Erythroblast (primary cell): ENCODE data around the gene BEND6.

Experiments
- GATA1 ChIP-seq: IDR thresholded peaks from 2 replicates; pipeline ENCODE4 v1.6.1; 2011; ENCODE audit warnings: low read depth, mild to moderate bottlenecking, control low read depth, low read length, moderate library complexity
- POLR2A ChIP-seq: IDR thresholded peaks from 2 replicates; pipeline ENCODE4 v1.6.1; 2011; ENCODE audit warnings: mild to moderate bottlenecking, low read length

GRCh38 chr6:56906752-56907151 lies 48.2 kb upstream of the BEND6 start:
- TF ChIP-seq POLR2A (no peak), GATA1 (no peak)
